Measurements from ENCODE around the gene KLHL40.

KLHL40 gene

GRCh38 chr3:42702066-42702951, 17.0 kb downstream of the KLHL40 start, which contains the start of gene HHATL:
Gene HHATL (minus strand): TSS chr3:42702798. CDS start chr3:42700826, 1,972 bp downstream.
- Histone ChIP-seq H3K9me3 (ENCODE audit: severe bottlenecking) (no peaks in the 10 kb centered on the region), H3K27ac (ENCODE audit: poor library complexity, severe bottlenecking) (no peak within 1 kb of the TSS), H3K36me3 (ENCODE audit: low read depth) (no peaks in the 10 kb centered on the region), H3K27me3 (ENCODE audit: insufficient read depth, poor library complexity, severe bottlenecking) (no peaks in the 10 kb centered on the region), H3K4me3 (ENCODE audit: severe bottlenecking) (no peak within 1 kb of the TSS), H3K4me1 (ENCODE audit: insufficient read depth, poor library complexity, severe bottlenecking) (no peaks in the 10 kb centered on the region)
- DNase-seq (ENCODE audit: low spot score) (peak; percentile 68), ATAC-seq (ENCODE audit: low read depth) (no peak)
- TF ChIP-seq CTCF (IDR thresholded peaks at IDR 0.05; ENCODE audit: poor library complexity, severe bottlenecking): no peak

GRCh38 chr3:42702982-42703694, 17.8 kb downstream of the KLHL40 start:
- no peaks in the 10 kb centered on the region for H3K4me1 ChIP-seq (ENCODE audit: insufficient read depth, poor library complexity, severe bottlenecking)
- no peak for ATAC-seq (ENCODE audit: low read depth)
- no peak for TF ChIP-seq CTCF (IDR thresholded peaks at IDR 0.05; ENCODE audit: poor library complexity, severe bottlenecking)
- H3K4me3 ChIP-seq (ENCODE audit: severe bottlenecking): no peak overlapping the region
- no peaks in the 10 kb centered on the region for H3K36me3 ChIP-seq (ENCODE audit: low read depth)
- no peaks in the 10 kb centered on the region for H3K27me3 ChIP-seq (ENCODE audit: insufficient read depth, poor library complexity, severe bottlenecking)
- H3K27ac ChIP-seq (ENCODE audit: poor library complexity, severe bottlenecking): no peak overlapping the region
- H3K9me3 ChIP-seq (ENCODE audit: severe bottlenecking): no peaks in the 10 kb centered on the region
- DNase-seq (ENCODE audit: low spot score): no peak

- Histone ChIP-seq H3K27me3 (ENCODE audit: insufficient read depth, poor library complexity, severe bottlenecking) (no peaks in the 10 kb centered on the region), H3K27ac (ENCODE audit: poor library complexity, severe bottlenecking) (no peak overlapping the region), H3K4me1 (ENCODE audit: insufficient read depth, poor library complexity, severe bottlenecking) (no peaks in the 10 kb centered on the region), H3K4me3 (ENCODE audit: severe bottlenecking) (no peak overlapping the region), H3K36me3 (ENCODE audit: low read depth) (no peaks in the 10 kb centered on the region), H3K9me3 (ENCODE audit: severe bottlenecking) (no peaks in the 10 kb centered on the region)
- TF ChIP-seq CTCF (IDR thresholded peaks at IDR 0.05; ENCODE audit: poor library complexity, severe bottlenecking): no peak
- ATAC-seq (ENCODE audit: low read depth): no peak
- DNase-seq (ENCODE audit: low spot score): no peak
These were observed 18.3 kb downstream of the KLHL40 start for GRCh38 chr3:42703695-42704025.

GRCh38 chr3:42704136-42704841, 19.0 kb downstream of the KLHL40 start:
- no peak for DNase-seq (ENCODE audit: low spot score)
- no peaks in the 10 kb centered on the region for H3K36me3 ChIP-seq (ENCODE audit: low read depth)
- H3K9me3 ChIP-seq (ENCODE audit: severe bottlenecking): no peaks in the 10 kb centered on the region
- H3K27ac ChIP-seq (ENCODE audit: poor library complexity, severe bottlenecking): no peak overlapping the region
- H3K4me3 ChIP-seq (ENCODE audit: severe bottlenecking): no peak overlapping the region
- no peaks in the 10 kb centered on the region for H3K27me3 ChIP-seq (ENCODE audit: insufficient read depth, poor library complexity, severe bottlenecking)
- TF ChIP-seq CTCF (IDR thresholded peaks at IDR 0.05; ENCODE audit: poor library complexity, severe bottlenecking): no peak
- ATAC-seq (ENCODE audit: low read depth): no peak
- H3K4me1 ChIP-seq (ENCODE audit: insufficient read depth, poor library complexity, severe bottlenecking): no peaks in the 10 kb centered on the region
